SJSA1 (cell line): ENCODE measurements around the gene IKBKG. TPM values are rescaled to one million over a fixed set of nuclear protein-coding genes. Genes with fewer than 3 reads are reported as not detected.
A peak's percentile ranks its signal among the peaks of the same experiment; 100 is the strongest.
"Not testable (repeated sequence)": the region's sequence is repeated elsewhere in the genome, so short reads cannot be mapped to it uniquely, and the experiment has no call there.

Experiments used
- DNase-seq, 2 experiments: peaks; one replicate each; pipeline ENCODE4 v3.0.0-alpha.2; 2015 to 2020; ENCODE audit warnings: low spot score in 2 of 2, low read depth in 1 of 2
- H3K27ac ChIP-seq: fragments of 250-450 bp; sonication (Bioruptor Pico); 2 replicates; pipeline ENCODE4 v1.5.1; 2020; ENCODE audit warnings: mild to moderate bottlenecking, moderate library complexity
- H3K27me3 ChIP-seq: fragments of 250-450 bp; sonication (Bioruptor Pico); replicated peaks from 2 replicates; pipeline ENCODE4 v1.5.1; 2020; ENCODE audit warnings: mild to moderate bottlenecking, moderate library complexity
- H3K36me3 ChIP-seq: fragments of 250-450 bp; sonication (Bioruptor Pico); 2 replicates; pipeline ENCODE4 v1.5.1; 2020; ENCODE audit warnings: mild to moderate bottlenecking
- H3K4me1 ChIP-seq: fragments of 250-450 bp; sonication (Bioruptor Pico); replicated peaks from 2 replicates; pipeline ENCODE4 v1.6.1; 2021; ENCODE audit warnings: mild to moderate bottlenecking
- H3K4me3 ChIP-seq: fragments of 250-450 bp; sonication (Bioruptor Pico); 2 replicates; pipeline ENCODE4 v1.5.1; 2020; ENCODE audit warnings: mild to moderate bottlenecking
- H3K9me3 ChIP-seq: fragments of 250-450 bp; sonication (Bioruptor Pico); replicated peaks from 2 replicates; pipeline ENCODE4 v1.5.1; 2020; ENCODE audit warnings: mild to moderate bottlenecking
- total RNA-seq: library from RNA; depleted of rRNA; stranded (reverse); fragments of >200 nt; shearing (Covaris generic); gene quantifications from 2 replicates; pipeline ENCODE4 v1.2.3, GENCODE V29; 2014

IKBKG gene
- total RNA-seq, 1 experiment from 2014 or later = 20.6 TPM

GRCh38 chrX:154595559-154596249 lies 48.3 kb downstream of the IKBKG start:
- Histone ChIP-seq H3K27ac (no peak overlapping the region), H3K36me3 (no peaks in the 10 kb centered on the region), H3K27me3 (no peaks in the 10 kb centered on the region), H3K4me3 (no peak overlapping the region), H3K9me3 (no peaks in the 10 kb centered on the region), H3K4me1 (peaks cover 8% of the 10 kb centered on the region)
- DNase-seq = no peak

GRCh38 chrX:154596290-154596929 lies 49.0 kb downstream of the IKBKG start:
- no peak overlapping the region for H3K27ac ChIP-seq
- H3K4me1 ChIP-seq = peaks cover 14% of the 10 kb centered on the region
- no peaks in the 10 kb centered on the region for H3K27me3 ChIP-seq
- peak in 1 of 2 experiments; percentile 28 for DNase-seq
- H3K36me3 ChIP-seq = no peaks in the 10 kb centered on the region
- no peak overlapping the region for H3K4me3 ChIP-seq
- no peaks in the 10 kb centered on the region for H3K9me3 ChIP-seq

- DNase-seq = no peak
- H3K27me3 ChIP-seq = no peaks in the 10 kb centered on the region
- H3K4me3 ChIP-seq = no peak overlapping the region
- no peaks in the 10 kb centered on the region for H3K9me3 ChIP-seq
- H3K4me1 ChIP-seq = peaks cover 14% of the 10 kb centered on the region
- H3K36me3 ChIP-seq = no peaks in the 10 kb centered on the region
- no peak overlapping the region for H3K27ac ChIP-seq
Measured at GRCh38 chrX:154597221-154597620, 49.8 kb downstream of the IKBKG start.

GRCh38 chrX:154598656-154599055 lies 51.2 kb downstream of the IKBKG start:
- Histone ChIP-seq H3K9me3 (no peaks in the 10 kb centered on the region), H3K27me3 (no peaks in the 10 kb centered on the region), H3K36me3 (no peaks in the 10 kb centered on the region), H3K4me1 (peaks cover 17% of the 10 kb centered on the region), H3K27ac (no peak overlapping the region), H3K4me3 (no peak overlapping the region)
- no peak for DNase-seq

- no peak overlapping the region for H3K27ac ChIP-seq
- H3K4me1 ChIP-seq = peaks cover 24% of the 10 kb centered on the region
- H3K36me3 ChIP-seq = no peaks in the 10 kb centered on the region
- H3K4me3 ChIP-seq = no peak overlapping the region
- no peaks in the 10 kb centered on the region for H3K27me3 ChIP-seq
- DNase-seq = no peak
- H3K9me3 ChIP-seq = no peaks in the 10 kb centered on the region
Measured at GRCh38 chrX:154599531-154599930, 52.1 kb downstream of the IKBKG start.

GRCh38 chrX:154600759-154601374 lies 53.4 kb downstream of the IKBKG start:
- Histone ChIP-seq H3K4me1 (peaks cover 24% of the 10 kb centered on the region), H3K27me3 (no peaks in the 10 kb centered on the region), H3K27ac (no peak overlapping the region), H3K36me3 (no peaks in the 10 kb centered on the region), H3K9me3 (no peaks in the 10 kb centered on the region), H3K4me3 (no peak overlapping the region)
- no peak for DNase-seq

- Histone ChIP-seq H3K27me3 (no peaks in the 10 kb centered on the region), H3K4me3 (no peak overlapping the region), H3K9me3 (no peaks in the 10 kb centered on the region), H3K27ac (no peak overlapping the region), H3K4me1 (peaks cover 24% of the 10 kb centered on the region), H3K36me3 (no peaks in the 10 kb centered on the region)
- DNase-seq = no peak
Measured at GRCh38 chrX:154602226-154602625, 54.8 kb downstream of the IKBKG start.

GRCh38 chrX:154602766-154603437 lies 55.5 kb downstream of the IKBKG start:
- Histone ChIP-seq H3K27me3 (no peaks in the 10 kb centered on the region), H3K4me1 (peaks cover 24% of the 10 kb centered on the region), H3K27ac (no peak overlapping the region), H3K4me3 (no peak overlapping the region), H3K36me3 (no peaks in the 10 kb centered on the region), H3K9me3 (no peaks in the 10 kb centered on the region)
- no peak for DNase-seq

GRCh38 chrX:154603438-154604430 lies 56.3 kb downstream of the IKBKG start:
- no peak overlapping the region for H3K27ac ChIP-seq
- no peaks in the 10 kb centered on the region for H3K9me3 ChIP-seq
- H3K4me3 ChIP-seq = no peak overlapping the region
- H3K36me3 ChIP-seq = no peaks in the 10 kb centered on the region
- DNase-seq = peak in 1 of 2 experiments; percentile 36
- H3K27me3 ChIP-seq = no peaks in the 10 kb centered on the region
- H3K4me1 ChIP-seq = peaks cover 24% of the 10 kb centered on the region

- H3K4me1 ChIP-seq = peaks cover 18% of the 10 kb centered on the region
- no peaks in the 10 kb centered on the region for H3K9me3 ChIP-seq
- H3K36me3 ChIP-seq = no peaks in the 10 kb centered on the region
- H3K4me3 ChIP-seq = no peak overlapping the region
- H3K27ac ChIP-seq = no peak overlapping the region
- no peak for DNase-seq
- H3K27me3 ChIP-seq = no peaks in the 10 kb centered on the region
Measured at GRCh38 chrX:154605566-154605965, 58.1 kb downstream of the IKBKG start.

- H3K27ac ChIP-seq = no peak overlapping the region
- H3K9me3 ChIP-seq = no peaks in the 10 kb centered on the region
- no peak overlapping the region for H3K4me3 ChIP-seq
- no peak for DNase-seq
- H3K36me3 ChIP-seq = no peaks in the 10 kb centered on the region
- H3K4me1 ChIP-seq = peaks cover 11% of the 10 kb centered on the region; the same call in 1 of the 2 replicates
- H3K27me3 ChIP-seq = no peaks in the 10 kb centered on the region
Measured at GRCh38 chrX:154607370-154607769, 60.0 kb downstream of the IKBKG start.

GRCh38 chrX:154607976-154608375 lies 60.6 kb downstream of the IKBKG start:
- not testable (repeated sequence) for H3K27ac ChIP-seq, H3K4me3 ChIP-seq, H3K36me3 ChIP-seq, DNase-seq, H3K27me3 ChIP-seq, H3K9me3 ChIP-seq
- H3K4me1 ChIP-seq = peaks cover 11% of the 10 kb centered on the region; the same call in 1 of the 2 replicates

- not testable (repeated sequence) for DNase-seq, H3K27me3 ChIP-seq, H3K9me3 ChIP-seq, H3K36me3 ChIP-seq, H3K4me1 ChIP-seq, H3K27ac ChIP-seq, H3K4me3 ChIP-seq
Measured at GRCh38 chrX:154608823-154609222, 61.4 kb downstream of the IKBKG start.
